ENCODE measurements around the gene CLP1. TPM values are rescaled to one million over a fixed set of nuclear protein-coding genes. Genes with fewer than 3 reads are reported as not detected.

The CLP1 gene
- total RNA-seq: 10 to 100 TPM; 10.5 to 21.6 (median 14.6) TPM
- 10 to 100 TPM in 1 of 3 donors, 1 to 10 TPM in 2; 8.3 to 12.2 (median 8.4) TPM for polyA plus RNA-seq
- long read RNA-seq, donor 1, transcript CLP1-205 (3 exons, 2,435 nt): major isoform, 7 of 7 reads
- long read RNA-seq, donor 1, partial matches to known transcripts: 0 of 7 reads
- long read RNA-seq, donor 1, other reads (novel, unspliced or antisense): 0 of 7 reads
- long read RNA-seq, donor 2, transcript CLP1-205 (3 exons, 2,435 nt): major isoform, 5 of 5 reads
- long read RNA-seq, donor 2, partial matches to known transcripts: 0 of 5 reads
- long read RNA-seq, donor 2, other reads (novel, unspliced or antisense): 0 of 5 reads

- no peaks in the 10 kb centered on the region for H3K27me3 ChIP-seq (replicated peaks in 1 of 7)
- TF ChIP-seq CTCF (IDR thresholded peaks at IDR 0.05 in 8 of 11, conservative IDR thresholded peaks at IDR 0.05 in 3 of 11) (peak in 5 of 11 experiments; percentile 14 to 59 (median 32)), POLR2A (IDR thresholded peaks at IDR 0.05) (peak in 1 of 3 donors; percentile 55), POLR2AphosphoS5 (IDR thresholded peaks at IDR 0.05) (peak; percentile 93 to 96 (median 95))
- H3K4me3 ChIP-seq: peak within 1 kb of the TSS; percentile 54 to 85 (median 70)
- H3K27ac ChIP-seq: peak within 1 kb of the TSS; percentile 77 to 94 (median 90)
- intact Hi-C loops (cut with DNase I; ENCODE audit: low total_unique reads): loop anchor here (5.0 kb wide), 1 partner anchor 95 kb away; no protein-coding TSS in a partner anchor
- H3K36me3 ChIP-seq: peaks cover 11 to 36% (median 30%) of the 10 kb centered on the region in 6 donors
- H3K4me1 ChIP-seq: peaks cover 11 to 69% (median 31%) of the 10 kb centered on the region in 6 donors
- 0 to 1% (median 0%) methylated on average over 16 to 45 of the region's 45 CpGs for WGBS, 5 donors
- DNase-seq: peak; percentile 99
- H3K9me3 ChIP-seq: no peaks in the 10 kb centered on the region
These were observed at the start of gene CLP1 for GRCh38 chr11:57657194-57658022. TSS of gene CLP1 (plus strand) at chr11:57657762. CDS start at chr11:57659477, 1,715 bp downstream.

- Histone ChIP-seq H3K27ac (no peak overlapping the region), H3K36me3 (peaks cover 0 to 82% (median 23%) of the 10 kb centered on the region in 6 donors), H3K4me1 (peaks cover 0 to under 1% (median 0%) of the 10 kb centered on the region in 6 donors), H3K4me3 (no peak overlapping the region), H3K27me3 (replicated peaks in 1 of 7) (no peaks in the 10 kb centered on the region), H3K9me3 (no peaks in the 10 kb centered on the region)
- 89 to 94% (median 90%) methylated on average over 4 of the region's 4 CpGs for WGBS, 5 donors
- intact Hi-C loops (cut with DNase I; ENCODE audit: low total_unique reads): no loop called here
- TF ChIP-seq POLR2A (IDR thresholded peaks at IDR 0.05) (no peak), CTCF (IDR thresholded peaks at IDR 0.05 in 8 of 11, conservative IDR thresholded peaks at IDR 0.05 in 3 of 11) (no peak), POLR2AphosphoS5 (IDR thresholded peaks at IDR 0.05) (no peak)
- DNase-seq: no peak
These were observed 47.4 kb upstream of the CLP1 start for GRCh38 chr11:57610170-57610569.

GRCh38 chr11:57614234-57614772 lies 43.3 kb upstream of the CLP1 start:
- Histone ChIP-seq H3K27ac (no peak overlapping the region), H3K36me3 (peaks cover 0 to 65% (median 16%) of the 10 kb centered on the region in 6 donors), H3K9me3 (peaks cover 0 to 8% (median 3%) of the 10 kb centered on the region in 8 donors), H3K27me3 (replicated peaks in 1 of 7) (no peaks in the 10 kb centered on the region), H3K4me3 (no peak overlapping the region), H3K4me1 (no peaks in the 10 kb centered on the region)
- no peak for DNase-seq
- no peak for TF ChIP-seq POLR2A (IDR thresholded peaks at IDR 0.05)
- TF ChIP-seq POLR2AphosphoS5 (IDR thresholded peaks at IDR 0.05): no peak
- TF ChIP-seq CTCF (IDR thresholded peaks at IDR 0.05 in 8 of 11, conservative IDR thresholded peaks at IDR 0.05 in 3 of 11): no peak
- 77 to 90% (median 83%) methylated on average over 9 to 10 of the region's 10 CpGs for WGBS, 5 donors
- intact Hi-C loops (cut with DNase I; ENCODE audit: low total_unique reads): no loop called here

All from spleen (tissue), 13 donors.